Measurements from ENCODE around the gene MAK. TPM values are rescaled to one million over a fixed set of nuclear protein-coding genes. Genes with fewer than 3 reads are reported as not detected.
"Not testable (repeated sequence)": the region's sequence is repeated elsewhere in the genome, so short reads cannot be mapped to it uniquely, and the experiment has no call there.

MAK gene
- total RNA-seq, 1 donor from 2014 or later = not detected

DNA sequence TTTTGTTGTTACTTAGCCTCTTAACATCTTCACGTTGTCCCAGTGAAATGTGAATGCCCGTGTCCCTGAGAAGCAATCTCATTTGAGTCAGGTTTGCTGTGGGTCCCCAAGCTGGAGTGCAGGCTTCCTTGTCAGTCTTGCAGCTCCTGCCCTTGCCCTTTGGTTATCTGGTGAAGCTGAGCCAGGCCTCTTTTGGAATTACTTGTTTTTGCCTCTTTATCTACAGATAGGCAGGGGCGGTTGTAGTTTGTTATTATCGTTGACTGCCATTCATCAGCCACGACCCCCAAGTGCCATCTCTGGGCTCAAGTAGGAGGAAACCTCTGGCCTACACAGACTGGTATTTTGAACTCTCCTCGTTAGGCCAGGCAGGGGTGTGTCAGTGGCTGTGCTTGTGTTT, 113.3 kb downstream of the MAK start:
- no peak for DNase-seq (ENCODE audit: low read depth in 2 of 2)

DNA sequence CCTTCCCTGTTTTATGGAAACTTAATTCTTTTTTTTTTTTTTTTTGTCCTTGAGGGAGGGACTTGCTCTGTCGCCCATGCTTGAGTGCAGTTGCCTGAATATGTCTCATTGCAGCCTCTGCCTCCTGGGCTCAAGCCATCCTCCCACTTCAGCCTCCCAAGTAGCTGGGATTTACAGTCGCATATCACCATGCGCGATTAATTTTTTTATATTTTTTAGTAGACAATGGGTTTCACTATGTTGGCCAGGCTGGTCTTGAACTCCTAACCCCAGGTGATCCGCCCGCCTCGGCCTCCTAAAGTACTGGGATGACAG, 114.8 kb downstream of the MAK start:
- no peak for DNase-seq (ENCODE audit: low read depth in 2 of 2)

DNA sequence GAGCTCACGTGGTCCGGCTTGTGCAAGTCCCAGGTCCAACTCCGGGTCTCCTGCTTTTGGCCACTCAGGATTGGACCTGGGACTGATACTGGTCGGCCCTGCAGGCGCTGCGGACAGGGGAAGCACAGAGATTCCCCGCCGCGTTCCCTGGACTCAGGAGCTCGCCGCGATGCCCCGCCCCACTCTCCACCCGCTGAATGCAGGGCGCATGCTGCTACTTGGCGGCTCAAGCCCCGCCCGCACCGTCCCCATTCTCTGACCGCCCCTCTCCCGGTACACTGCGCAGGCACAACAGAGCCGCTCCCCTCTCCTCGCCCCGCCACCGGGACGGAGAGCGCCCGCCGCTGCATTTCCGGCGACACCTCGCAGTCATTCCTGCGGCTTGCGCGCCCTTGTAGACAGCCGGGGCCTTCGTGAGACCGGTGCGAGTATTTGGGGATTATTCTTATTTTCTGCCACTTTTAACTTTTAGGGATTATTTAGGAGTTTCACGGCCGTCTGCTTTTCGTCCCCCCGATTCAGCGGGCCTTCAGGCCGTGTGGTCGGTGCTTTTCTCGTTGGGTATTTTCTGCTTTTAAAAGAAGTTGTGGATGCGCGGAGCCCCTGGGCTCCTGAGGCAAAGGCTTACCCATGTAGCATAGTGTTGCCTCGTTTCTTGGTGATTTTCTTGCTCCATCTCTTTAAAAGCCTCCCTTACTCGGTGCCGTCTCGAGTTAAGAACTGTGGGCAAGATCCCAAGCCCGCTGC, 115.3 kb downstream of the MAK start, which contains the start of gene TMEM14C:
TMEM14C (plus strand) TSS at position 251 of the 747 bp plus-strand sequence. CDS start 1,544 bp downstream, outside the sequence.
- DNase-seq (ENCODE audit: low read depth in 2 of 2) = peak; percentile 98

DNA sequence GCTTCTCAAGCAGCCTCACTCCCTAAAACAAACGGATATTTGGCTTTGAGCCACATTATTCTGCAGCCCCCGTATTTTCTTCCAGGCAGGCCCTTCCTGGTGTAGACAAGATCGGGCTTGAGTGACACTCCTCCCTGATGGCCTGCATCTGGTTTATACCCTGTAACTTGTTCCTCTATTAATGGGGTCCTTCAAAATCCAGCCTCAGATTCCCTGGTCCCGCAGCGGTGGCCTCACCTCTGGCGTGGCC, 115.8 kb downstream of the MAK start:
- DNase-seq (ENCODE audit: low read depth in 2 of 2) = no peak

GRCh38 chr6:10721850-10722569, 116.3 kb downstream of the MAK start:
- DNase-seq (ENCODE audit: low read depth in 2 of 2) = no peak

DNA sequence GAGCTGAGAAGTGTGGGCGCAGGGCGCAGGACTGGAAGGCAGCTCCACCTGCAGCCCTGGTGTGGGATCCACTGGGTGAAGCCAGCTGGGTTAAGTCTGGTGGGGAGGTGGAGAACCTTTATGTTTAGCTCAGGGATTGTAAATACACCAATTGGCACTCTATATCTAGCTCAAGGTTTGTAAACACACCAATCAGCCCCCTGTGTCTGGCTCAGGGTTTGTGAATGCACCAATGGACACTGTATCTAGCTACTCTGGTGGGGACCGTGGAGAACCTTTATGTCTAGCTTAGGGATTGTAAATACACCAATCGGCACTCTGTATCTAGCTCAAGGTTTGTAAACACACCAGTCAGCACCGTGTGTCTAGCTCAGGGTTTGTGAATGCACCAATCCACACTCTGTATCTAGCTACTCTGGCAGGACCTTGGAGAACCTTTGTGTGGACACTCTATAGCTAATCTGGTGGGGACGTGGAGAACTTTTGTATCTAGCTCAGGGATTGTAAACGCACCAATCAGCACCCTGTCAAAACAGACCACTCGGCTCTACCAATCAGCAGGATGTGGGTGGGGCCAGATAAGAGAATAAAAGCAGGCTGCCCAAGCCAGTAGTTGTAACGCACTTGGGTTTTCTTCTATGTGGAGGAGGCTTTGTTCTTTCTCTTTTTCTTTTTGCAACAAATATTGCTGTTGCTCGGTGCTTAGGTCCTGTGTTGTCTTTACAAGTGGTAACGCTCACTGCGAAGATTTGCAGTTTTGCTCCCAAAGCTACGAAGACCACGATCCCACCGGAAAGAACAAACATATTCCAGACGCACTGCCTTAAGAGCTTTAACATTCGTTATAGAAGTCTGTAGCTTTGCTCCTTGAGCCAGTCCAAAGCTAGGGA, 117.1 kb downstream of the MAK start:
- DNase-seq (ENCODE audit: low read depth in 2 of 2) = not testable (repeated sequence)

DNA sequence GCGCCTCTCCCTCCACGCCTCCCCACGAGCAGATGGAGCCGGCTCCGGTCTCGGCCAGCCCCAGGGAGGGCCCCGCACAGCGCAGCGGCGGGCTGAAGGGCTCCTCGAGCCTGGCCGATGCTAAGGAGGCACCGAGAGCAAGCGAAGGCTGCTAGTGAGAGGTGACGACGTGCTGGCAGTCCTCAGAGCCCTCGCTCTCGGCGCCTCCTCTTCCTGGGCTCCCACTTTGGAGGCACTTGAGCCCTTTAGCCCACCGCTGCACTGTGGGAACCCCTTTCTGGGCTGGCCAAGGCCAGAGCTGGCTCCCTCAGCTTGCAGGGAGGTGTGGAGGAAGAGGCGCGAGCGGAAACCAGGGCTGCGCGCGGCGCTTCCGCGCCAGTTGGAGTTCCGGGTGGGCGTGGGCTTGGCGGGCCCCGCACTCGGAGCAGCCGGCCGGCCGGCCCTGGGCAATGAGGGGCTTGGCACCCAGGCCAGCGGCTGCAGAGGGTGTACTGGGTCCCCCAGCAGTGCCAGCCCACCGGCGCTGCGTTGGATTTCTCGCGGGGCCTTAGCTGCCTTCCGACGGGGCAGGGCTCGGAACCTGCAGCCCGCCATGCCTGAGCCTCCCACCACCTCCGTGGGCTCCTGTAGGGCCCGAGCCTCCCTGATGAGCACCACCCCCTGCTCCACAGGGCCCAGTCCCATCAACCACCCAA, 117.9 kb downstream of the MAK start:
- DNase-seq (ENCODE audit: low read depth in 2 of 2) = peak; percentile 39 to 54

DNA sequence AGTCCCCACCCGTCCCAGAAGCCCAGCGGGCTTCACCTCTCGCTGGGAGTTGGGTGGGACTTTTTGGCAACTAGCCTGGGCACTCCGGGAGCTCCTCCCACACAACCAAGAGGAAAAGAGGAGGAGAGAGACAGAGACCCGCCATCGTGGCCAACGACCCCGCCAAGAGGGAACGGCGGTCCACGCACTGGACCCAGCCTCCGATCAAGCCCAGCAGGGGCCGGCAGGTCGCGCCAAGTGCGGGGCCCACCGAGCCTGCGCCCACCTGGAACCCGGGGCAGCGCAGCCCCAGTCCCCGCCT, 118.4 kb downstream of the MAK start:
- DNase-seq (ENCODE audit: low read depth in 2 of 2) = peak in 1 of 2 donors; percentile 12

DNA sequence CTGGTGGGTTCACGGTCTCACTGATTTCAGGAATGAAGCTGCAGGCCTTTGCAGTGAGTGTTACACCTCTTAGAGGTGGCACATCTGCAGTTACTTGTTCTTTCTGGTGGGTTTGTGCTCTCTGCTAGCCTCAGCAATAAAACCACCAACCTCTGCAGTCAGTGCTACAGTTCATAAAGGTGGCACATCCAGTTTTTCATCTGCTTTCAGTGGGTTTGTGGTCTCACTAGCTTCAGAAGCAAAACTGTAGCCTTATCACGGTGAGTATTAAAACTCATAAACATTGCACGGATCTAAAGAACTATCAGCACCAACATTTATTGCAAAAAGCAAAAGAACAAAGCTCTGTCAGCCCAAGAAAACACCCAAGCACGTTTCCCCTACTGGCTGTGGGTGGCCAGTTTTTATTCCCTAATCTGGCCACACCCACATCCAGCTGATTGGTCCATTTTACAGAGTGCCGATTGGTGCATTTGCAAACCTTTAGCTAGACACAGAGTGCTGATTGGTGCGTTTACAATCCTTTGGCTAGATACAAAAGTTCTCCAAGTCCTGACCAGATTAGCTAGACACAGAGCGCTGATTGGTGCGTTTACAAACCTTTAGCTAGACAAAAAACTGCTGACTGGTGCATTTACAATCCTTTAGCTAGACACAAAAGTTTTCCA, 118.9 kb downstream of the MAK start:
- DNase-seq (ENCODE audit: low read depth in 2 of 2) = peak in 1 of 2 donors; percentile 25

GRCh38 chr6:10713962-10714361, 124.4 kb downstream of the MAK start:
- DNase-seq (ENCODE audit: low read depth in 2 of 2) = no peak

Other genes starting within 250 kb of the MAK start
- 0.25 and 0.77 TPM in 2 replicates for gene C6orf52, start 143.9 kb downstream of the MAK start, total RNA-seq
- 8.6 and 10.1 TPM in 2 replicates for gene PAK1IP1, start 143.6 kb downstream of the MAK start, total RNA-seq
- 76.4 and 93.6 TPM in 2 replicates for gene TMEM14C, start 115.5 kb downstream of the MAK start, total RNA-seq
- gene TMEM14B, start 90.7 kb downstream of the MAK start, total RNA-seq = 45.3 and 55.5 TPM in 2 replicates
- not detected in 2 replicates for gene GCM2, start 43.5 kb upstream of the MAK start, total RNA-seq
- gene SYCP2L, start 48.5 kb upstream of the MAK start, total RNA-seq = not detected in 2 replicates
- not detected in 2 replicates for gene ELOVL2, start 205.8 kb upstream of the MAK start, total RNA-seq

Data from dermis microvascular lymphatic vessel endothelial cell (primary cell).